ENCODE measurements around the gene SEC24D. TPM values are rescaled to one million over a fixed set of nuclear protein-coding genes. Genes with fewer than 3 reads are reported as not detected.

SEC24D gene
- total RNA-seq, 1 experiment from 2014 or later = 61.5 TPM

GRCh38 chr4:118743867-118744266, 92.1 kb downstream of the SEC24D start:
- Histone ChIP-seq H3K23me2 (ENCODE audit: insufficient read length, low read depth, low read length, poor library complexity, severe bottlenecking) (no peaks in the 10 kb centered on the region), H3K9me3 (ENCODE audit: control insufficient read depth, low read depth, low read length) (no peaks in the 10 kb centered on the region), H3T11ph (ENCODE audit: low read length) (no peak overlapping the region), H2AFZ (ENCODE audit: low read length) (no peak overlapping the region), H3K4ac (ENCODE audit: low read depth, low read length) (no peak overlapping the region), H3K23ac (ENCODE audit: insufficient read length, low read depth, low read length) (no peak overlapping the region), H3K9ac (ENCODE audit: extremely low read depth, insufficient read length, low read length) (no peak overlapping the region), H3K4me1 (ENCODE audit: insufficient read depth, low read length) (no peaks in the 10 kb centered on the region; the same call in 1 of the 2 replicates), H3K18ac (ENCODE audit: insufficient read length, low read depth, low read length) (no peak overlapping the region), H2BK15ac (ENCODE audit: low read depth, low read length) (no peak overlapping the region), H3K56ac (ENCODE audit: insufficient read length, low read depth, low read length) (no peak overlapping the region), H2BK12ac (ENCODE audit: insufficient read length, low read depth, low read length) (no peak overlapping the region), H4K5ac (ENCODE audit: insufficient read length, low read depth, low read length) (no peak overlapping the region), H3K27me3 (ENCODE audit: insufficient read depth, low read length) (no peaks in the 10 kb centered on the region), H3K79me1 (ENCODE audit: insufficient read depth, low read depth, low read length, poor library complexity, severe bottlenecking) (no peaks in the 10 kb centered on the region), H3K27ac (ENCODE audit: insufficient read length, low read depth, low read length) (no peak overlapping the region), H2BK20ac (ENCODE audit: low read depth, low read length, poor library complexity, severe bottlenecking) (no peak overlapping the region), H2AK5ac (ENCODE audit: insufficient read length, low read length) (no peak overlapping the region), H4K8ac (replicated peaks; ENCODE audit: insufficient read length, low read depth, low read length) (no peak overlapping the region), H2BK5ac (ENCODE audit: insufficient read length, low read length) (no peak overlapping the region), H3K4me2 (ENCODE audit: insufficient read depth, insufficient read length, low read length) (no peak overlapping the region), H3K79me2 (ENCODE audit: insufficient read depth, low read length) (no peaks in the 10 kb centered on the region), H4K20me1 (ENCODE audit: control insufficient read depth, insufficient read depth, insufficient read length) (no peaks in the 10 kb centered on the region), H4K91ac (ENCODE audit: insufficient read length, low read depth, low read length) (no peak overlapping the region), H2BK120ac (ENCODE audit: low read depth, low read length, poor library complexity, severe bottlenecking) (no peak overlapping the region), H3K14ac (ENCODE audit: insufficient read depth, low read length) (no peak overlapping the region)
- no peak for TF ChIP-seq CTCF (conservative IDR thresholded peaks at IDR 0.05)
- Mint-ChIP-seq H3K27me3 (ENCODE audit: low read depth) (no peaks in the 10 kb centered on the region), H3K36me3 (ENCODE audit: insufficient read depth in 1 of 3, low read depth in 3 of 3) (peaks cover 16 to 51% (median 30%) of the 10 kb centered on the region in 3 experiments; a peak in 6 of 7 replicates), H3K4me1 (no peaks in the 10 kb centered on the region), H3K9me3 (no peaks in the 10 kb centered on the region), H3K27ac (peak overlapping the region in 1 of 3 experiments; percentile 45; a peak in 1 of 7 replicates), H3K4me3 (no peak overlapping the region)
- no CpG with 5 or more reads among the region's 4 CpGs for WGBS (ENCODE audit: extremely low coverage, insufficient read length, low lambda C conversion rate)
- no peak for DNase-seq
